GM19438 (cell line): ENCODE data around the gene CYP24A1.

Experiments
- ATAC-seq: cut with Tn5 transposase; IDR thresholded peaks from one replicate; pipeline ENCODE4 v1.9.1; 2021; ENCODE audit warnings: low read depth; ENCODE audit not compliant: unreplicated experiment

CYP24A1 gene

DNA sequence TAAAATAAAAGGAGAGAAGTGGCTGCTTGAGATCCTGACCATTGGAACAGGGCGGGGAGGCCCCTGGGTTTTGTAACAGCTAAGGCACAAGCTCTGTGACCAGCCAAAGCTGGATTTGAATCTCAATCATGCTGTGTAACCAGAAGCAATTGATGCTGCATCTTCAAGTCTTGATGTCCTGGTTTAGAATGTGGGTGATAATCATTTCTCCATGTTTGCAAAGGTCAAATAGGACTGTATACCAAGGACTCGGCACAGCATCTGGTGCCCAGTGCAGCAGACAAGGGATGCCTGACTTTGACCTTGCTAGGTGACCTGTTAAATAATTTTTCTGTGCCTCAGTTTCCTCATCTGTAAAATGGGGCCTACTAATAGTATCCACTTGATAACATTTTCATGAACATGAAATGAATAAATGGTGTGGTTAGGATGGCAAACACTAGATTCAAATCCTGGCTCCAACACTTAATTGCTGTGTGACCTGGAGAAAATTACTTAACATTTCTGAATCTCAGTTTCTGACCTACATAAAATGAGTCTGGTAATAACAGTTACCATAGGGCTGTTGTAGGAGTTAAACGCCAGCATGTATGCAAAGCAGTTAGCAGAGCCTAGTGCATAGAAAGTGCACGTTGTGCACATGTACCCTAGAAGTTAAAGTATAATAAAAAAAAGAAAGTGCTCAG, 57.1 kb downstream of the CYP24A1 start:
- no peak for ATAC-seq

DNA sequence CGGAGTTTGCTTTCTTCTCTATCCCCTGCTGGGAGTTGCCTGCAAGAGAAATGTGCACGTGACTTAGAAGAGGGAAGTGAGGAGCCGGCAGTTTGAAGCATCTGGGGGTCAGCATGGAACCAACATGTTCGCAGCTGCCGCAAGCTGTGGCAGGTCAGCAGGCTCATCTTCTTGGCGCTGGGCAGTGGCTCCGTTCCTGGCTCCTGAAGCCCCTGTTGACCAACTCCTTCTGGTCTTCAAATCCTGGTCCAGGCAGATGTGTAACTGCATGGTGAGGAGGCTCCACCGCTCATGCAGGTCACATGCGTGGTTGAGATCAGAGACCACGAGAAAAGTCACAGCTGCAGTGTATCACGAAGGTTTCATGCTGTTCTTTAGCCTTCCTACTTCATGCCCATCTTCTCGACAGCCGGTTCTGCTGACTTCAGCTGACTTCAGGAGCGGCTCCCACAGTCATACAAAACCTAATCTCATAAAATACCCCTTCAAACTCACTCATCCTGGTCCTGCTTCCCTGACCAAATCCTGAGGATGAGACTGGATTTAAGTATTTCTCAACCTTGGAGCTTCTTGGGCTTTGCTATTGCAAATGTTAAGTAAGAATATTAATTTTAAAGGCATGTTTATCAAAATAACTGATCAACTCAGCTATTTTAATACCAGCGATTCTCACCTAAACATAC, 58.5 kb downstream of the CYP24A1 start:
- no peak for ATAC-seq

DNA sequence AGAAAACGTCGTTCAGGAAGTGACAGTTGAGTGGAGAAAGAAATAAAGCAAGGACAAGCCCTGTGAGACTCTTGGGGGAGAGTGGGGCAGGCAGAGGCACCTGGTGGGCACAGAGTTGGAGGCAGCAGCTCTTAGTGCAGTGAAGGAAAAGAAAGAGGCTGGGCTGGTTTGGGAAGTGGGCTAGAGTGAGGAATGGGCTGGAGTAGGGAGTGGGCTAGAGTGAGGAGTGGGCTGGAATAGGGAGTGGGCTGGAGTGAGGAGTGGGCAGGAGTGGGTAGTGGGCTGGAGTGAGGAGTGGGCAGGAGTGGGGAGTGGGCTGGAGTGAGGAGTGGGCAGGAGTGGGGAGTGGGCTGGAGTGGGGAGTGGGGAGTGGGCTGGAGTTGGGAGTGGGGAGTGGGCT, 59.7 kb downstream of the CYP24A1 start:
- ATAC-seq: no peak

DNA sequence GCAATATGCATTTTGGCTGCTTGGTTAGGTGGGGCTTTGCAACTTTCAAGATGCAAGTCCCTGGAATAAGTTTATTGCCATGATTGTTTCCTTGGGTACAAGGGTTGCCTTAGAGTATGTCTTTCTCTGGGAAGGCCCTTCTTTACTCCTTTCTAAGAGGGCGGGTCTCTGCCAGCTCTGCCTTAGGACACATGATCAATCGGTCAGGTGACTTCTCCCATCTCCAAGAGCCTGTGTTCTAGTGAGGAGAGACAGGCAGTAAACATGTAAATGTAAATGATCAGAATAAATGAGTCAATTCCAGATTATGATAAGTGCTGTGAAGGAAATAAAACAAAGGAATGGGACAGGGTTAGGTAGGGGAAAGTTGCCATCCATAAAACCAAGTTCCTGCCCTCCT, 60.2 kb downstream of the CYP24A1 start:
- no peak for ATAC-seq

DNA sequence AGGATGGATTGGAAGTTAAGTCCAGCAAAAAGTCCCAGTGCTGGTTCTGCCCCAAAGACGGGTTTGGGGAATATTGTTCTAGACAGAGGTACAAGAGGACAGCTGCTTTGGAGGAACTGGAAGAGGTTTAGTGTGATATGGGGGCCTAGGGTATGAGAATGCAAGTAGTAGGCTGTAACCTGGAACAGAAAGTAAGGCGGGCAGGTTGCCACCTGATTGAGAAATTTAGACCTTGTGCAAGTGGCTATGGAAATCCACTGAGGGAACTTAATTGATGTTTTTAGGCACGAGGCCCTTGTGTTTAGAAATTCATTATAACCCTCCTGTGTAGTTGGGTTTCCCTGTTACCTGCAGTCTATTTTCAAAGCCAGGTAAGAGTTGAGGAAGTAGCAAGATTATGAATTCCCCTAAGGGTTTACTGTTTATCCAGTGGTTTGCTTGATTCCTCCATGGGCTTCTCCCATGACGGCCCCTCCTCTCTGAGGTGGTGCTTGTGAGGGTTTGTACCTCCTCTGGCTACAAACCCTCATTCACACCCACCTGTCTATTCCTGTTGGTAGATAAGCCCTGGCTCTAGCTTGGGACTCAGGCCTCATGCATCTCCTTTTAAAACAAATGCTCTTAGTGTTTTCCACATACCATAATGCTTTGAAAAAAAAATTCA, 61.4 kb downstream of the CYP24A1 start:
- no peak for ATAC-seq

DNA sequence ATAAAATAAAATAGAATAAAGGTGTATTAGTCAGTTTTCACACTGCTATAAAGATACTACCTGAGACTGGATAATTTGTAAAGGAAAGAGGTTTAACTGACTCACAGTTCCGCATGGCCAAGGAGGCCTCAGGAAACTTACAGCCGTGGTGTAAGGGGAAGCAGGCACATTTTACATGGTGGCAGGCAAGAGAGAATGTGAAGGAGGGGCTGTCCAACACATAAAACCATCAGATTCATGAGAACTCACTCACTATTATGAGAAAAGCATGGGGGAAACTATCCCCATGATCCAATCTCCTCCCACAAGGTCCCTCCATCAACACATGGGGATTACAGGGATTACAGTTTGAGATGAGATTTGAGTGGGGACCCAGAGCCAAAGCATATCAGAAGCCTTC, 62.3 kb downstream of the CYP24A1 start:
- ATAC-seq: no peak

DNA sequence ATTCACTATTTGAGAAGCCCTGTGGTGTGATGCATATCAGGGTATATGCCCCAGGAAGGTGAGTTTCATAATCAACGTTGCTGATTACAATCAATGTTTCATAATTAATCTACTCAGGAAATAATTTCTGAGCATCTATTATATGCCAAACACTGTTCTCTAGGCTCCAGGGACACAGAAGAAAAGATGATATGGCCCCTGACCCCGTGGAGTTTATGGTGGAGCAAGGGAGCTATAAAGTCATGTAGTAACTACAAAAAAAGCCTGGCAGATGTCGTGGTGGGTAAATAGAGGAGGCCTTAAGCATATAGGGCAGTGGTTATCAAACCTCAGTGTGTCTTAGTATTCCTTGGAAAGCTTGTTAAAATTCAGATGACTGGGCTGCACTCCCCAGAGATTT, 63.3 kb downstream of the CYP24A1 start:
- no peak for ATAC-seq

DNA sequence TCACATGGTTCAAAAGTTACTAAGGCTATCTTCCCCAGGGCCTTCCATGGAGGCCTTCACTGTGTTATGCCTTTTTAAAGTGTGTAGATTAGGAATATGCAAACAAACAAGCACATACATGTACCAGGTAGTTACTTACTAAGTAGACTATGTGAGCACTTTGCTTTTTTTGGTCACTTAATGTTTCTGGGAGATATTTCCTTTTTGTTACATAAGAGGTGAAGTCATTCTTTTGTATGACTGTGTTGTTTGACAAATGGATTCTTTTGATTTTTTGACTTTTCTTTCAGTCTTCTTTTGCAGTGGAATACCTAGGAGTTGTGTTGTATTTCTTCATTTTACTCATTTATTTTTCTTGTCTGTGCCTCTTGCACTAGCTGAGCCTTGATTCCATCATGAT, 63.7 kb downstream of the CYP24A1 start:
- ATAC-seq: no peak

DNA sequence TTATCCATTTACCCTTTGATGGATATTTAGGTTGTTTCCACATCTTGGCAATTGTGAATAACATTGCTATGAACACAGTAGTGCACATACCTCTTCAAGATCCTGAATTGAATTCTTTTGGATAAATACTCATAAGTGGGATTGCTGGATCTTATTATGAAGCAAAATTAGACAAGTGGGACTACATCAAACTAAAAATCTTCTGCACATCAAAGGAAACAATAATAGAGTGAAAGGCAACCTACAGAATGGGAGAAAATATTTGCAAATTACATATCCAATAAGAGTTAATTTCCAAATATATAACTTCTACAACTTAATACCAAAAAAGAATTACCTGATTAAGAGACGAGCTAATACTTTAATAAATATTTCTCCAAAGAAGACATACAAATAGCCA, 65.0 kb downstream of the CYP24A1 start:
- ATAC-seq: no peak

DNA sequence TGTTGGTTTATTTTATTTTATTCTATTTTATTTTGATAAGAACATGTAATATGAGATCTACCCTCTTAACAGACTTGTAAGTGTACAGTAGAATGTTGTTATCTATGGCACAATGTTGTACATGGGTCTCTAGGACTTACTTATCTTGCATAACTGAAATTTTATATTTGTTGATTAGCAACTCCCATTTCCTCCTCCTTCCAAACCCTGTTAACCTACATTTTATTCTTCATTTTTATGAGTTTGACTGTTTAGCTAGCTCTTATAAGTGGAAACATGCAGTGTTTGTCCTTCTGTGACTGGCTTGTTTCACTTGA, 65.5 kb downstream of the CYP24A1 start:
- ATAC-seq: no peak

DNA sequence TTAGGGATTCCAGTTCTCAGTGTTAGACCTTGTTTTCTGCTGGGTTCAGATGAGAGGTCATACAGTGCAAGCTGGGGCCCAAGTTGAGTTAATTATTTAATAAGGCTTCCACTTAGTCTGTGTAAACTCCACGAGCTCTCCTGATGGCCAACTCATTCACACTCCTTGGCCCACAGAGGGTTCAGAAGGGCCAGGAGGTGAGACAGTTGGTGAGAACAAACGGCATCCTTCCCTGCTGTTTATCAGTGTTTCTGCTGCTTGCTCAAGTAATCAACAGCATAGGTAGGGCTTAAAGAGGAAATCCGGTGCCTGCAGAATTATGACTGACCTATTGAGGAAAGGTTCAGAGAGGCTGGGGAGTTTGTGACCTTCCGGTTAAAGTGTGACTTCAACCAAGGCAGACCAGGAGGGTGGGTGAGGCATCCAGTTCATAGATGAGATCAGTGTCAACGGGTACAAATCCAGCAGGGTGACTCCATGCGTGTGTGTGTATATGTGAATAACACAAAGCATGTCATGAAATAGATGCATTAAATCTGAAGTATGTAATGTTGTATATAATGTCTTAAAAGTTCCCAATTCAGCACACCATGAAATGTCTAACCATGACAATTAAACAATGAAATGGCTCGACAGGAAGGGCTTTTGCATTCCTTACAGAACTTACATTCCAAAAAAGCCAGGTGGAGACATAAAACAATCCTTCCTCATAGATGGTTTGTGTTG, 66.0 kb downstream of the CYP24A1 start:
- no peak for ATAC-seq

DNA sequence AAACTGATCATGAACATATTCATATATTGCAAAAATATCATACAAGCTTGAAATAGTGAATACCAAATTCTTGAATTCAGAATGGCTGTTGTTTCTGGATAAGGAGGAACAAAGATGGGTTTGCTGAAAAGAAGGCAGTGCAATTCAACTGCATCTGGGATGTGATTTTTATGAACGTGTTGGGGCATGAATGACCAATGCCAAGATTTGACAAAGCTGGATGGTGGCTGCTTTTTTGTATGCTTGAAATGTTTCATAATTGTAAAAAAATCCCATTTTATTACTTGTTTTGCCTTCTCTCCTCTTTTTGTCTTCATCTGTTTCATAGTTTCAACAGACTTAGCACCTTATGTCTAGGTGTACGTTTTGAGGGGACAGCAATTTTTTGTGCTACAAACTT, 66.6 kb downstream of the CYP24A1 start:
- no peak for ATAC-seq

DNA sequence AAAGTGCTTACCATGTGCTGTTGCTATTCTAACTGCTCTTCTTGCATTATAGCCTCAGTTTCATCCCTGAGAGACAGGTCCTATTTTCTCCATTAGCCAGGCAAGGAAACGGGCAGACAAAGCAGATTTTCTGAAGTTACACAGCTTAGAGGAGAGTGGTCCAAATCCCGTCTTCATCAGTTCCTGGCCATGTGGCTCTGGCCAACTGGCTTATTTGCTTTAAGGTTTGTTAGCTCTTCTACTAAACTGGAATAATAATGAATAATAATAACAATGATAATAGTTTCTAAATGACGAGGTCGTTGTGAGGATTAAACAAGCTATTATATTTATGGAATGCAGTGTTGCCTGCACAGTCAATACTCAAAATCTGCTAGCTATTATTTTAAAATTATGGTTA, 67.6 kb downstream of the CYP24A1 start:
- ATAC-seq: no peak

DNA sequence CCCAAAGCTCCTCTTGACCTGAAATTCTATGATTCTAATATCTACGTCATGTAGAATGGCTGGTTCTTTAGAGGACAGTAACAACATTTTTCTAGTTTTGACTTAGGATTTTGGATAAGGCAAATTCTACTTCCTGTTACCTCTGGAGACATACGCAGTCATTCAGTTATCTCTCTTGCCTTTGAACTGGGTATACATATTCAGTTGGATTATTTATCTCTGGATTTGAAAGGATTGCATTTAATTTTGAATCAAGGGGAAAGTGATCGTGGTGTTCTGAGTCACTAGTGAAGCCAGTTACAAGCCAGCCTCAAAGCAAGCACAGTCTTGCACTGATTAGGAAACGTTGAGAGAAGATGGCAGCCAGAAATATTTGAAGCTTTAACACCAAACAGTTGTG, 68.1 kb downstream of the CYP24A1 start:
- ATAC-seq: no peak

DNA sequence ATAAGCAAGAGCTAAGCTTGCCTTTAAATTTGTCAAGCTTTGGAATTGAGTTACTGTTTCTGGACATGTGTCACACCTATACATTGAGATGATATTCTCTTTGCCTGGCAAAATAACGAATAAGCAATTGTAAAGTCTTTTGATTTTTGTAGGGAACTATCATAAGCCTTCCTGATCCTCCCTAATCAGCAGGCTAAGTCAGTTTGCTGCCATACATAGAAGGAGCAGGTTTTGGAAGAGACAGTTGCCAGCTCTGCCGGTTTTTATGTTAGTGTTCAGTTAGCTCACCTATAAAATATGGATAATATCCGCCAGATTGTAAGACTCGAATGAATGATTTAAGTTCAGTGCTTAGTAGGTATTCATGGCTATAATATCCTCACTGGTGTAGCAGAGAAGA, 69.0 kb downstream of the CYP24A1 start:
- no peak for ATAC-seq

DNA sequence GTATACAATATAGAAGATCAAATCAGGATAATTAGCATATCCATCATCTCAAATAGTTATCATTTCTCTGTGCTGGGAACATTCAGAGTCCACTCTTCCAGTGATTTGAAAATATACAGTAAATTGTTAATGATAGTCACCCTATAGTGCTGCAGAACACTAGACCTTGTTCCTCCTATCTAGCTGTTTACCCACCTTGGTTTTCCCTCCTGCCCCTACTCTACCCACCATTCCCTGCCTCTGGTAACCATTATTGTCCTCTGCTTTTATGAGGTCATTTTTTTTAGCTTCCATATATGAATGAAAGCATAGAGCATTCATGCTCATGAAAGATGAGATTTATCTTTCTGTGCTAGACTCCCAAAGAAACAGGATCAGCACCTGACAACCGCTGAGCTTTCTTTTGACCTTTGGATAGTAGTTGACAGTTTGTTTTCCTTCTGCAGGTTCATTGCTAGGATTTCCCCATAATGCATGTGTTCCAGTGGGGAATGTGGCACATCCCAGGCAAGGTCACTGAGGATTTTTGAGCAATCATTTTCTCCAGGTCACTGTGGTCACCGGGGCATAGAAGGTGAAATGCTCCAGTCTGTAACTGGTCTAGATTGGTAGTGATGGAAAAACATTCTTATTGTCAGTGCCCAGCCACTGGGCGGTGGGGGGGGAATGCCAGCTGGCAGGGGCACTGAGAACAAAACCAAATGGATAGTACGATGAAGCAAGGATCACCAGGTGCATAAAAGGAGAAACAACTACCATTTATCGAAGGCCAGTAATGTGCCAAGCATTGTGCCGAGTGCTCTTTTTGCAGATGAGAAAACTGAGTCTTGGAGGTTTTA, 69.8 kb downstream of the CYP24A1 start:
- no peak for ATAC-seq
